Immature natural killer cell (primary cell): ENCODE data around the gene TARS1. TPM values are rescaled to one million over a fixed set of nuclear protein-coding genes. Genes with fewer than 3 reads are reported as not detected.
"Not testable (repeated sequence)": the region's sequence is repeated elsewhere in the genome, so short reads cannot be mapped to it uniquely, and the experiment has no call there.

Experiments used
- DNase-seq, 3 donors: peaks; one replicate each; pipeline ENCODE4 v3.0.0; 2022; ENCODE audit warnings: mixed read lengths in 1 of 3
- H3K27ac Mint-ChIP-seq, 6 donors: one replicate each; pipeline ENCODE4 v1.8.0; 2020; ENCODE audit warnings: mixed read lengths in 6 of 6, mild to moderate bottlenecking in 5 of 6, inconsistent platforms in 4 of 6, moderate library complexity in 3 of 6
- H3K27me3 Mint-ChIP-seq, 3 donors: one replicate each; pipeline ENCODE4 v1.8.0; 2020 to 2021; ENCODE audit warnings: low read depth in 3 of 3, mild to moderate bottlenecking in 3 of 3, mixed read lengths in 3 of 3, moderate library complexity in 3 of 3, inconsistent platforms in 1 of 3
- H3K36me3 Mint-ChIP-seq, 3 donors: one replicate each; pipeline ENCODE4 v1.8.0; 2020; ENCODE audit warnings: mixed read lengths in 3 of 3, inconsistent platforms in 2 of 3, mild to moderate bottlenecking in 2 of 3
- H3K4me1 Mint-ChIP-seq, 2 donors: one replicate each; pipeline ENCODE4 v1.8.0; 2020; ENCODE audit warnings: inconsistent platforms in 2 of 2, mild to moderate bottlenecking in 2 of 2, mixed read lengths in 2 of 2, moderate library complexity in 1 of 2
- H3K4me3 Mint-ChIP-seq, 5 donors: one replicate each; pipeline ENCODE4 v1.8.0; 2020; ENCODE audit warnings: mild to moderate bottlenecking in 5 of 5, mixed read lengths in 5 of 5, inconsistent platforms in 3 of 5, moderate library complexity in 3 of 5
- H3K9me3 Mint-ChIP-seq, 6 donors: one replicate each; pipeline ENCODE4 v1.8.0; 2020; ENCODE audit warnings: mild to moderate bottlenecking in 6 of 6, mixed read lengths in 6 of 6, inconsistent platforms in 4 of 6, moderate library complexity in 3 of 6
- polyA plus RNA-seq, 3 donors: library from polyadenylated mRNA; unstranded; fragments of 300-500 nt; fragmentation: Illumina TruSeq; gene quantifications; one replicate each; pipeline ENCODE4 v1.2.3, GENCODE V29; 2021

Gene TARS1
- polyA plus RNA-seq, 3 donors from 2014 or later = 46.0 to 77.1 (median 54.0) TPM

DNA sequence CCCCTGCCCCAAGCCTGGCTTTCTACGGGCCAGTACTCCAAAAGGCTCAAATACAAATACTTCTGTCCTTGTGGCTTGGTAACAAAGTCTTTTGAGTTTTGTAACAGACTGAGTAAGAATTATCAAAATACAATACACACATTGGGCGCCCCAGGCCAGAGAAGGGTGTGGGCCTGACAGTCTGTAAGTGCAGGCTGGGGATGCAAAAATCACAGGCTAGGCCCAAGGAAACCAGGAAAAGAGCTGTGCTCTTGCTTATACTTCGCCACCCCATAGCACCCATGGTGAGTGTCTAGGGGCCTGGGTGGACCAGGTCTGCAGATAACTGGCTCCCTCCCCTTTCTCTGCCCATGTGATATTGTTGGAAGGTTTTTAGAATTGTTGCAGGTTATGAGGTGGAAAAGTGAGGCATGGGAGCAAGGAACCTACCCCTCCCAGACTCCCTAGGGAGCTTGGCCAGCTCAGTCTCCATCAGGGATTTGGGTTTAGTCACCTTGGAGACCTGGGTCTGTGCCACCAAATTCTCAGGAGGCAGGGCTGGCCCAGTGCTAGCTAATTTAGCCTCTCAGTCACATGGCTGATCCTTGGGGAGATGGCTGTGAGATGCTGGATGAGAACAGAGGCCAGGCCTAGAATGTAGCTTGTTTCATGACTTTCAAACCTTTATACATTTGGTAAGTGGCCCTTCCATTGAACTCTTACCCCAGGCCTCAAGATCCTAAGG is 72.9 kb downstream of the TARS1 start:
- Mint-ChIP-seq H3K27me3 (peaks cover 1 to 4% (median 3%) of the 10 kb centered on the region in 3 donors), H3K27ac (no peak overlapping the region), H3K9me3 (peaks cover 0 to 4% (median under 1%) of the 10 kb centered on the region in 6 donors), H3K4me1 (no peaks in the 10 kb centered on the region), H3K36me3 (no peaks in the 10 kb centered on the region), H3K4me3 (no peak overlapping the region)
- DNase-seq = no peak

DNA sequence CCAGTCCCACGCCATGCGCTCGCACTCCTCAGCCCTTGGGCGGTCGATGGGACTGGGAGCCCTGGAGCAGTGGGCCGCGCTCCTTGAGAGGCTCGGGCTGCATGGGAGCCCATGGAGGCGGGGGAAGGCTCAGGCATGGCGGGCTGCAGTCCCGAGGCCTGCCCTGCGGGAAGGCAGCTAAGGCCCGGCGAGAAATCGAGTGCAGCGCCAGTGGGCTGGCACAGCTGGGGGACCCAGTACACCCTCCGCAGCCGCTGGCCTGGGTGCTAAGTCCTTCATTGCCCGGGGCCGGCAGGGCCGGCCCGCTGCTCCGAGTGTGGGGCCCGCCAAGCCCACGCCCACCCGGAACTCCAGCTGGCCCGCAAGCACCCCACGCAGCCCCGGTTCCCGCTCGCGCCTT is 74.6 kb downstream of the TARS1 start:
- H3K27me3 Mint-ChIP-seq, DNase-seq, H3K4me1 Mint-ChIP-seq, H3K4me3 Mint-ChIP-seq, H3K9me3 Mint-ChIP-seq, H3K36me3 Mint-ChIP-seq, H3K27ac Mint-ChIP-seq: not testable (repeated sequence)

DNA sequence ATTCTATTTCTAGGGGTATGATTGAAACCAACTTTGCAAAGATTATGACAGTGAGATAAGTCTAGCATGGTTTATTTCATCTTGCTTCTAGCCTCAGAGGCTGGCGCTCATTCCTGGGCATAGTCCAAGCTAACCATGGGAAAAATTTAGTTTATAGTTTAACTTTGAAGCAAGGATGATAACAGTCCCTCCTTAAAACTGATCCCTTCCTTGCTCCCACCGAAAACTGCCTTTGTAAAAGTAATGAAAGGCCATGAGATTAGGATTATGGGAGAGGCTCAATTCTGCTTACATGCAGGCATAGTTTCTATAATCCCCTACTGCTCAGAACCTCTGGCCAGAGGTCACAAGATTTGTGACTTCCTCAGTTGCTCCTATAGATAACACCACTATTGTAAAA is 75.7 kb downstream of the TARS1 start:
- DNase-seq = no peak
- Mint-ChIP-seq H3K27me3 (peaks cover 1 to 4% (median 3%) of the 10 kb centered on the region in 3 donors), H3K4me1 (no peaks in the 10 kb centered on the region), H3K27ac (no peak overlapping the region), H3K9me3 (peaks cover 0 to 4% (median under 1%) of the 10 kb centered on the region in 6 donors), H3K4me3 (no peak overlapping the region), H3K36me3 (no peaks in the 10 kb centered on the region)
